Stimulated activated naive CD4-positive, alpha-beta T cell (primary cell): ENCODE measurements around the gene MRPL46.
"Not testable (repeated sequence)": the region's sequence is repeated elsewhere in the genome, so short reads cannot be mapped to it uniquely, and the experiment has no call there.

Experiments
- DNase-seq, 6 experiments: peaks; one replicate each; lab custom pipeline; 2025; lab: John Stamatoyannopoulos, UW

MRPL46 gene

GRCh38 chr15:88477904-88478303, 10.7 kb upstream of the MRPL46 start:
- no peak for DNase-seq

GRCh38 chr15:88477126-88477525, 9.9 kb upstream of the MRPL46 start:
- DNase-seq: no peak

GRCh38 chr15:88476635-88477060, 9.5 kb upstream of the MRPL46 start:
- DNase-seq: peak in 2 of 6 experiments; percentile 22 to 28

GRCh38 chr15:88473661-88474293, 6.6 kb upstream of the MRPL46 start:
- not testable (repeated sequence) for DNase-seq

GRCh38 chr15:88472225-88472624, 5.0 kb upstream of the MRPL46 start:
- no peak for DNase-seq

GRCh38 chr15:88470625-88471372, 3.6 kb upstream of the MRPL46 start:
- no peak for DNase-seq

GRCh38 chr15:88469321-88469720, 2.1 kb upstream of the MRPL46 start:
- DNase-seq: no peak

GRCh38 chr15:88468721-88469120, 1.5 kb upstream of the MRPL46 start:
- not testable (repeated sequence) for DNase-seq

- DNase-seq: no peak
These were observed 844 bp upstream of the MRPL46 start for GRCh38 chr15:88467935-88468528.

- no peak for DNase-seq
These were observed 1.5 kb downstream of the MRPL46 start for GRCh38 chr15:88465633-88466224.

GRCh38 chr15:88463870-88464532, 3.2 kb downstream of the MRPL46 start:
- no peak for DNase-seq

- DNase-seq: no peak
These were observed 10.5 kb downstream of the MRPL46 start for GRCh38 chr15:88456733-88457132.

- DNase-seq: peak in 4 of 6 experiments; percentile 11 to 19 (median 12)
These were observed 12.0 kb downstream of the MRPL46 start for GRCh38 chr15:88454867-88455810.

GRCh38 chr15:88454236-88454635, 13.0 kb downstream of the MRPL46 start:
- no peak for DNase-seq

GRCh38 chr15:88453651-88454050, 13.5 kb downstream of the MRPL46 start:
- DNase-seq: no peak

- DNase-seq: peak; percentile 7 to 60 (median 32)
These were observed 16.9 kb downstream of the MRPL46 start for GRCh38 chr15:88450125-88450798.

- DNase-seq: no peak
These were observed 17.6 kb downstream of the MRPL46 start for GRCh38 chr15:88449581-88449980.

GRCh38 chr15:88448991-88449461, 18.2 kb downstream of the MRPL46 start:
- no peak for DNase-seq

GRCh38 chr15:88447741-88448140, 19.4 kb downstream of the MRPL46 start:
- DNase-seq: no peak

GRCh38 chr15:88447206-88447605, 20.0 kb downstream of the MRPL46 start:
- no peak for DNase-seq
